ENCODE measurements around the gene TPCN2.

DNA sequence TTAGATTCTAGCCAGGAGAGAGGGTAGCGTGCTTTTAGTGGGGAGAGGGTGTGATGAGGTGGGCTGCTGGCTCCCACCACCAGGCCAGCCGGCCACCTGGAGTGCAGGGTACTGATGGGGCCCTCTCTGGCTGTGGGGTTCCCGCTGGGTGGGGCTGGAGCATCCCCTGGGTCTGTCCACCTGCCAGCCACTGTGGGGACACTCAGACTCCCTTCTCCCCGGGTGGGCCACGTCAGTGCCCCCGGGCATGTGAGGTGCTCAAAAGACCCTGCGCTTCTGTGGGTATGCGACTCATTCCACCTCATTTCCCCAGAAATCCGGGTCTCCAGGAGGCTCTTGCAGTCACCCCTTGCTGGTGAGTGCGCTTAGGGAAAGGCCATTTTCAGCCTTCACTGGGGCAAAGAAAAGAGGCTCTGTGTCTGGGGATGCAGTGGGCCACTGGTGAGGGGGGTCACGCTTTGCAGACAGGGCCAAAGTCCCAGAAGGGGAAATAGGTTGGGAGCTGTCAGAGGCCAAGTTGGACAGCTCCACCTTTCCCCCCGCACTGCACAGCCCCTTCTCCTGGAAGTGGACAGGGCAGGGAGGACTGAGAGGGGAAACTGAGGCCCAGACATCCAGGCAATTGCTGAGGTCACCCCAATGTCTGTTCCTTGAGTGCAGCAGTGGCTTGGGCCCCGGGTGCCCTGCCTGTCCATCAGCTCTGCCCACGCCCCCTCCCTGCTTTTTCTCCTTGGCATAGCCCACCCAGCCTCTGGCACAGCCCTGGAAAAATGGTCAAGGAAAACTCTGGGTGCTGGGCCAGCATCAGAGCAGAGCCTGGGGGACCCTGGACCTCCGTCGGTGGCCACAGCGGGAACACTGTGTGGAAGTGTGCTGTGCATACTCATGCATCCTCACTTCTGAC is 53.3 kb downstream of the TPCN2 start:
- TF ChIP-seq, protein P1, sequence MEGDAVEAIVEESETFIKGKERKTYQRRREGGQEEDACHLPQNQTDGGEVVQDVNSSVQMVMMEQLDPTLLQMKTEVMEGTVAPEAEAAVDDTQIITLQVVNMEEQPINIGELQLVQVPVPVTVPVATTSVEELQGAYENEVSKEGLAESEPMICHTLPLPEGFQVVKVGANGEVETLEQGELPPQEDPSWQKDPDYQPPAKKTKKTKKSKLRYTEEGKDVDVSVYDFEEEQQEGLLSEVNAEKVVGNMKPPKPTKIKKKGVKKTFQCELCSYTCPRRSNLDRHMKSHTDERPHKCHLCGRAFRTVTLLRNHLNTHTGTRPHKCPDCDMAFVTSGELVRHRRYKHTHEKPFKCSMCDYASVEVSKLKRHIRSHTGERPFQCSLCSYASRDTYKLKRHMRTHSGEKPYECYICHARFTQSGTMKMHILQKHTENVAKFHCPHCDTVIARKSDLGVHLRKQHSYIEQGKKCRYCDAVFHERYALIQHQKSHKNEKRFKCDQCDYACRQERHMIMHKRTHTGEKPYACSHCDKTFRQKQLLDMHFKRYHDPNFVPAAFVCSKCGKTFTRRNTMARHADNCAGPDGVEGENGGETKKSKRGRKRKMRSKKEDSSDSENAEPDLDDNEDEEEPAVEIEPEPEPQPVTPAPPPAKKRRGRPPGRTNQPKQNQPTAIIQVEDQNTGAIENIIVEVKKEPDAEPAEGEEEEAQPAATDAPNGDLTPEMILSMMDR (IDR thresholded peaks at IDR 0.05; ENCODE audit: insufficient read depth, low read depth, low read length), result no peak
- no peak for TF ChIP-seq EZH2 (IDR thresholded peaks at IDR 0.05; ENCODE audit: insufficient read depth, low read length)
